K562 (cell line): ENCODE data around the gene NTN1. TPM values are rescaled to one million over a fixed set of nuclear protein-coding genes. Genes with fewer than 3 reads are reported as not detected.

ENCODE experiments used
- ATAC-seq: fragments of 200-7000 bp; cut with Tn5 transposase; 3 replicates; pipeline ENCODE4 v1.9.1; 2020; ENCODE audit warnings: moderate library complexity
- BruUV-seq: library from RNA; stranded (reverse); fragments of 400-500 nt; replicated peaks from 2 replicates; lab custom pipeline; 2021; lab: Mats Ljungman, UMichigan
- CTCF ChIA-PET: fragments of 300-600 bp; formaldehyde crosslinking; extraction: SDS; loops from one replicate; lab custom pipeline; 2021; ENCODE audit warnings: low intra/inter-chr PET ratio; lab: Yijun Ruan, JAX
- POLR2A ChIA-PET: fragments of 300-600, 350-650 bp; sonication (Branson Sonifier 250); formaldehyde crosslinking; extraction: SDS; loops from one replicate; lab custom pipeline; 2021; ENCODE audit warnings: antibody characterized with exemption, inconsistent platforms; lab: Yijun Ruan, JAX
- DNase-seq, 4 experiments: peaks; one replicate each; pipeline versions ENCODE4 v3.0.0 to v3.0.0-alpha.2; 2011 to 2018; ENCODE audit warnings: low spot score in 3 of 4, mixed read lengths in 3 of 4; ENCODE audit errors: extremely low read depth in 1 of 4
- FAIRE-seq: peaks from 2 replicates; lab custom pipeline; 2011; peaks lifted over from hg19 to GRCh38; lab: Jason Lieb, UNC
- H2AFZ ChIP-seq: 2 replicates; pipeline ENCODE4 v1.6.0; 2011; ENCODE audit warnings: low read depth, low read length, control low read depth, inconsistent platforms
- H3K27ac ChIP-seq: fragments of 200-600 bp; 3 replicates; pipeline ENCODE4 v1.8.0; 2011; ENCODE audit warnings: low read depth, mild to moderate bottlenecking, control low read depth, inconsistent platforms, low read length, moderate library complexity, mixed read lengths; ENCODE audit errors: extremely low read depth
- H3K27me3 ChIP-seq, 2 experiments: fragments of 300-600 bp in 1 of 2; 2 replicates in 1 of 2; 3 replicates in 1 of 2; pipeline versions ENCODE4 v1.6.0 to v1.8.0; 2011; ENCODE audit warnings: inconsistent platforms in 2 of 2, low read length in 2 of 2, mild to moderate bottlenecking in 1 of 2, mixed read lengths in 1 of 2, moderate library complexity in 1 of 2; ENCODE audit not compliant: control insufficient read depth in 2 of 2, insufficient read depth in 2 of 2
- H3K36me3 ChIP-seq: fragments of 300-600 bp; 3 replicates; pipeline ENCODE4 v1.8.0; 2011; ENCODE audit warnings: mild to moderate bottlenecking, low read length, inconsistent platforms; ENCODE audit not compliant: control insufficient read depth, insufficient read depth
- H3K4me1 ChIP-seq, 2 experiments: fragments of 200-600 bp in 1 of 2; replicated peaks in 1 of 2; 2 replicates in 1 of 2; 3 replicates in 1 of 2; pipeline versions ENCODE4 v1.5.1 to v1.8.0; 2011; ENCODE audit warnings: inconsistent platforms in 2 of 2, low read length in 2 of 2, mild to moderate bottlenecking in 1 of 2, mixed read lengths in 1 of 2, moderate library complexity in 1 of 2; ENCODE audit not compliant: control insufficient read depth in 2 of 2, insufficient read depth in 2 of 2
- H3K4me2 ChIP-seq: 2 replicates; pipeline ENCODE4 v1.6.1; 2011; ENCODE audit warnings: low read length, control low read depth, inconsistent platforms, mixed read lengths; ENCODE audit not compliant: insufficient read depth
- H3K4me3 ChIP-seq: fragments of 200-600 bp; sonication (generic), shearing (Covaris generic); 2 replicates; pipeline ENCODE4 v1.5.1; 2016; ENCODE audit warnings: control low read depth, inconsistent platforms
- H3K79me2 ChIP-seq: fragments of 200-600 bp; 3 replicates; pipeline ENCODE4 v1.8.0; 2011; ENCODE audit warnings: low read length, inconsistent platforms; ENCODE audit not compliant: control insufficient read depth, insufficient read depth
- H3K9ac ChIP-seq, 2 experiments: 2 replicates each; pipeline versions ENCODE4 v1.6.0 to v1.6.1; 2011; ENCODE audit warnings: low read depth in 2 of 2, low read length in 2 of 2, control low read depth in 1 of 2, inconsistent platforms in 1 of 2, mild to moderate bottlenecking in 1 of 2, mixed read lengths in 1 of 2; ENCODE audit not compliant: insufficient read depth in 1 of 2
- H3K9me1 ChIP-seq: one replicate; pipeline ENCODE4 v1.6.0; 2011; ENCODE audit warnings: inconsistent platforms, mild to moderate bottlenecking, low read length, moderate library complexity; ENCODE audit not compliant: control insufficient read depth, insufficient read depth
- H3K9me3 ChIP-seq: replicated peaks from 2 replicates; pipeline ENCODE4 v1.5.1; 2011; ENCODE audit warnings: low read depth, low read length, inconsistent platforms; ENCODE audit not compliant: control insufficient read depth, insufficient read depth
- H4K20me1 ChIP-seq: replicated peaks from 2 replicates; pipeline ENCODE4 v1.6.1; 2011; ENCODE audit warnings: low read length, inconsistent platforms, mixed read lengths; ENCODE audit not compliant: control insufficient read depth, insufficient read depth
- CBX2 ChIP-seq: fragments of 200-600 bp; sonication (generic); IDR thresholded peaks from one replicate; pipeline ENCODE4 v1.6.1; 2012; ENCODE audit warnings: mild to moderate bottlenecking, low read length, inconsistent platforms; ENCODE audit not compliant: insufficient read depth, poor library complexity, severe bottlenecking
- DACH1 ChIP-seq: fragments of 450-650 bp; IDR thresholded peaks from 2 replicates; pipeline ENCODE4 v1.6.1; 2018; ENCODE audit not compliant: partially characterized antibody
- FIP1L1 ChIP-seq: fragments of 200-400 bp; formaldehyde crosslinking; IDR thresholded peaks from 2 replicates; pipeline ENCODE4 v1.6.1; 2018; ENCODE audit warnings: mild to moderate bottlenecking, low read depth, low read length; ENCODE audit not compliant: poor library complexity, severe bottlenecking
- FOXP1 ChIP-seq: sonication (generic); formaldehyde crosslinking; IDR thresholded peaks from 2 replicates; pipeline ENCODE4 v1.8.0; 2022; ENCODE audit warnings: mild to moderate bottlenecking, missing genetic modification reagents
- JUNB ChIP-seq: fragments of 450-650 bp; formaldehyde crosslinking; conservative IDR thresholded peaks from 2 replicates; pipeline ENCODE4 v1.4.0; 2020; ENCODE audit warnings: mild to moderate bottlenecking
- NFATC3 ChIP-seq: fragments of 450-650 bp; IDR thresholded peaks from 2 replicates; pipeline ENCODE4 v1.6.1; 2017; ENCODE audit warnings: mild to moderate bottlenecking
- PHB2 ChIP-seq: fragments of 450-650 bp; IDR thresholded peaks from 2 replicates; pipeline ENCODE4 v1.6.1; 2017; ENCODE audit warnings: low read depth
- RBM34 ChIP-seq: fragments of 200-400 bp; formaldehyde crosslinking; IDR thresholded peaks from 2 replicates; pipeline ENCODE4 v1.6.1; 2018; ENCODE audit warnings: low read length, borderline replicate concordance; ENCODE audit not compliant: insufficient read depth
- RNF2 ChIP-seq: sonication (generic); IDR thresholded peaks from 2 replicates; pipeline ENCODE4 v1.6.1; 2016
- SMC3 ChIP-seq: conservative IDR thresholded peaks from 2 replicates; pipeline ENCODE4 v1.6.1; 2011; ENCODE audit warnings: low read depth, low read length, improper control_type of control experiment; ENCODE audit not compliant: insufficient read depth
- SRSF7 ChIP-seq: fragments of 200-400 bp; formaldehyde crosslinking; optimal IDR thresholded peaks from 2 replicates; pipeline ENCODE3; 2017; ENCODE audit warnings: mild to moderate bottlenecking, low read depth, low read length
- SRSF9 ChIP-seq: fragments of 200-400 bp; formaldehyde crosslinking; IDR thresholded peaks from 2 replicates; pipeline ENCODE4 v1.6.1; 2017; ENCODE audit warnings: low read depth, low read length, borderline replicate concordance
- TARDBP ChIP-seq: fragments of 450-650 bp; IDR thresholded peaks from 2 replicates; pipeline ENCODE4 v1.6.1; 2016
- THRAP3 ChIP-seq: fragments of 450-650 bp; IDR thresholded peaks from 2 replicates; pipeline ENCODE4 v1.6.1; 2016; ENCODE audit warnings: mild to moderate bottlenecking, inconsistent platforms, borderline replicate concordance
- ZNF175 ChIP-seq: fragments of 200-800 bp; sonication (Bioruptor generic); IDR thresholded peaks from 2 replicates; pipeline ENCODE4 v1.6.1; 2016; ENCODE audit warnings: low read depth, mild to moderate bottlenecking, missing genetic modification characterization, missing compliant biosample characterization
- WGBS: fragments of 100-300 bp; shearing (Covaris generic); methylation state at CpG from one replicate; pipeline ENCODE4 v1.1.6; 2016; ENCODE audit warnings: low coverage, mixed read lengths; ENCODE audit not compliant: insufficient coverage; ENCODE audit errors: missing lambda C conversion rate; 5-methylcytosine and 5-hydroxymethylcytosine counted together
- in situ Hi-C: fragments of 300-500 bp; cut with MboI; formaldehyde crosslinking; loops from 4 replicates; pipeline ENCODE4 v1.15.0; 2018; ENCODE audit warnings: inconsistent platforms, mixed read lengths
- intact Hi-C: fragments of 100-400 bp; cut with micrococcal nuclease; formaldehyde crosslinking; loops from 2 replicates; pipeline ENCODE4 v1.14.2; 2022
- polyA plus RNA-seq, 8 experiments: library from polyadenylated mRNA; depleted of rRNA in 4 of 8; stranded (reverse) in 5 of 8; unstranded in 3 of 8; fragments of >200 nt; fragmentation: Nextera tagmentation in 2 of 8; fragmentation: Illumina TruSeq in 1 of 8; extraction: Ambion mirVana in 2 of 8; extraction: Trizol in 1 of 8; gene quantifications; 2 replicates each; pipeline versions ENCODE4 v1.2.1 to v1.2.3, GENCODE V29; 2011 to 2014; ENCODE audit warnings: inconsistent platforms in 1 of 8, missing spikeins in 1 of 8
- total RNA-seq, 7 experiments: library from RNA; depleted of rRNA in 6 of 7; stranded (reverse); fragments of >200 nt in 6 of 7; fragmentation: Illumina TruSeq in 2 of 7; extraction: Trizol in 2 of 7; gene quantifications; 2 replicates each; pipeline versions ENCODE4 v1.2.1 to v1.2.3, GENCODE V29; 2011 to 2021; ENCODE audit warnings: low replicate concordance in 1 of 7
- TF ChIP-seq, protein P1 (sequence below): fragments of 450-650 bp; formaldehyde crosslinking; IDR thresholded peaks from 2 replicates; pipeline ENCODE4 v1.4.0; 2020; ENCODE audit warnings: mild to moderate bottlenecking
- TF ChIP-seq, protein P2 (sequence below): fragments of 450-650 bp; formaldehyde crosslinking; IDR thresholded peaks from 2 replicates; pipeline ENCODE4 v1.4.0; 2022; ENCODE audit warnings: missing genetic modification characterization

Gene NTN1
- total and polyA plus RNA-seq, 9 of the 15 experiments (the other 6 are each of a cell fraction or from before 2014, with no cell fraction given), result 0.02 TPM; not detected in 8

DNA sequence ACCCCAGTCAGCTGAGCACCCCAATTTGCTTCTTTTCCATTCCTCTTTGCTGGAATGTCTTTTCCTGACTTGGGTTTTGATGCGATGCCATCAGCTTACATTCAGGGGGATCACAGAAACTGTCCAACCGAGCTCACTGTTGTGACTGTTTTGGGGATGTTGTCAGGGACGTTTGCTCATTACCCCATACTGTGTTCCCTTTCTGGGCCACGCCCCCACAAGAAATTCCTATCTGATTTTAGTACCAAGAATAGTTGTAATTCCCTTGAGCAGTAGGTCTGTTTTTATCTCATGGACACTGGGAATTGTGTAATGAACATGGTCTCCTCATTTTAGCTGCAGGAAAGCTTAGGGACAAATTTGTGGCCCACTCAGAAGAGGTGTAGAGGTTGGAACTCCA lies 2.6 kb upstream of the NTN1 start:
- Histone ChIP-seq H3K4me2 (no peak overlapping the region), H3K27me3 (no peaks in the 10 kb centered on the region; a peak in 2 of 5 replicates), H4K20me1 (no peaks in the 10 kb centered on the region), H3K9me3 (no peaks in the 10 kb centered on the region), H3K4me3 (no peak overlapping the region), H3K27ac (no peak overlapping the region), H2AFZ (no peak overlapping the region), H3K4me1 (peaks cover 0 to 6% of the 10 kb centered on the region in 2 experiments; a peak in 1 of 5 replicates), H3K36me3 (no peaks in the 10 kb centered on the region), H3K9ac (no peak overlapping the region), H3K9me1 (no peaks in the 10 kb centered on the region), H3K79me2 (no peaks in the 10 kb centered on the region)
- FAIRE-seq (no peak), DNase-seq (no peak), ATAC-seq (no peak)
- intact Hi-C loops, result no loop called here
- CTCF ChIA-PET, result no interaction called here
- in situ Hi-C loops, result no loop called here
- TF ChIP-seq SRSF7 (no peak), PHB2 (no peak), SMC3 (no peak), ZNF175 (CRISPR knock-in tag) (no peak), FIP1L1 (no peak), NFATC3 (no peak), THRAP3 (no peak), SRSF9 (no peak), CBX2 (no peak), DACH1 (no peak), RNF2 (no peak), TARDBP (no peak), FOXP1 (CRISPR knock-in tag) (no peak), RBM34 (no peak), JUNB (no peak)
- TF ChIP-seq, protein P1, sequence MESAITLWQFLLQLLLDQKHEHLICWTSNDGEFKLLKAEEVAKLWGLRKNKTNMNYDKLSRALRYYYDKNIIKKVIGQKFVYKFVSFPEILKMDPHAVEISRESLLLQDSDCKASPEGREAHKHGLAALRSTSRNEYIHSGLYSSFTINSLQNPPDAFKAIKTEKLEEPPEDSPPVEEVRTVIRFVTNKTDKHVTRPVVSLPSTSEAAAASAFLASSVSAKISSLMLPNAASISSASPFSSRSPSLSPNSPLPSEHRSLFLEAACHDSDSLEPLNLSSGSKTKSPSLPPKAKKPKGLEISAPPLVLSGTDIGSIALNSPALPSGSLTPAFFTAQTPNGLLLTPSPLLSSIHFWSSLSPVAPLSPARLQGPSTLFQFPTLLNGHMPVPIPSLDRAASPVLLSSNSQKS, result no peak
- TF ChIP-seq, protein P2, sequence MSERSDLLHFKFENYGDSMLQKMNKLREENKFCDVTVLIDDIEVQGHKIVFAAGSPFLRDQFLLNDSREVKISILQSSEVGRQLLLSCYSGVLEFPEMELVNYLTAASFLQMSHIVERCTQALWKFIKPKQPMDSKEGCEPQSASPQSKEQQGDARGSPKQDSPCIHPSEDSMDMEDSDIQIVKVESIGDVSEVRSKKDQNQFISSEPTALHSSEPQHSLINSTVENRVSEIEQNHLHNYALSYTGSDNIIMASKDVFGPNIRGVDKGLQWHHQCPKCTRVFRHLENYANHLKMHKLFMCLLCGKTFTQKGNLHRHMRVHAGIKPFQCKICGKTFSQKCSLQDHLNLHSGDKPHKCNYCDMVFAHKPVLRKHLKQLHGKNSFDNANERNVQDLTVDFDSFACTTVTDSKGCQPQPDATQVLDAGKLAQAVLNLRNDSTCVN (CRISPR knock-in tag), result no peak
- POLR2A ChIA-PET, result no interaction called here
- no TSS peak for BruUV-seq
- 0% methylated on average over 4 of the region's 4 CpGs for WGBS
